ENCODE data around the gene TLK2. TPM values are rescaled to one million over a fixed set of nuclear protein-coding genes. Genes with fewer than 3 reads are reported as not detected.

TLK2 gene
- total RNA-seq, 4 donors from 2014 or later, result 25.4 to 47.8 (median 26.5) TPM

DNA sequence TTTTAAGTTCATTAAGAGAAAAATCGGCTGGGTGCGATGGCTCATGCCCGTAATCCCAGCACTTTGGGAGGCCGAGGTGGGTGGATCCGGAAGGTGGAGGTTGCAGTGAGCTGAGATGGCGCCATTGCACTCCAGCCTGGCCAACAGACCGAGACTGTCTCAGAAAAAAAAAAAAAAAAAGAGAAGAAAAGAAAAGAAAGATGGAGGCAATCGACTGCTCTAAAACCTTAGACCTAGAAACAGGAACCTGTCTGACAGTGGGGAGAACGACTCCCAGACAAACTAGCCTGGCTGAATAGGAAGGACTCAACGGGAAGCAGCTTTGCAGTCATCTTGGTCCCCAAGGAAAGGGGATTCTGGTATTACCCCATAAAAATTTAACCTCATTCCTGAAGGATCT lies 162.5 kb downstream of the TLK2 start:
- H3K36me3 ChIP-seq, result no peaks in the 10 kb centered on the region
- H3K27me3 ChIP-seq, result no peaks in the 10 kb centered on the region
- no peak for TF ChIP-seq POLR2AphosphoS5 (IDR thresholded peaks at IDR 0.05)
- no peak for TF ChIP-seq EP300 (IDR thresholded peaks at IDR 0.05)
- TF ChIP-seq, protein P1, sequence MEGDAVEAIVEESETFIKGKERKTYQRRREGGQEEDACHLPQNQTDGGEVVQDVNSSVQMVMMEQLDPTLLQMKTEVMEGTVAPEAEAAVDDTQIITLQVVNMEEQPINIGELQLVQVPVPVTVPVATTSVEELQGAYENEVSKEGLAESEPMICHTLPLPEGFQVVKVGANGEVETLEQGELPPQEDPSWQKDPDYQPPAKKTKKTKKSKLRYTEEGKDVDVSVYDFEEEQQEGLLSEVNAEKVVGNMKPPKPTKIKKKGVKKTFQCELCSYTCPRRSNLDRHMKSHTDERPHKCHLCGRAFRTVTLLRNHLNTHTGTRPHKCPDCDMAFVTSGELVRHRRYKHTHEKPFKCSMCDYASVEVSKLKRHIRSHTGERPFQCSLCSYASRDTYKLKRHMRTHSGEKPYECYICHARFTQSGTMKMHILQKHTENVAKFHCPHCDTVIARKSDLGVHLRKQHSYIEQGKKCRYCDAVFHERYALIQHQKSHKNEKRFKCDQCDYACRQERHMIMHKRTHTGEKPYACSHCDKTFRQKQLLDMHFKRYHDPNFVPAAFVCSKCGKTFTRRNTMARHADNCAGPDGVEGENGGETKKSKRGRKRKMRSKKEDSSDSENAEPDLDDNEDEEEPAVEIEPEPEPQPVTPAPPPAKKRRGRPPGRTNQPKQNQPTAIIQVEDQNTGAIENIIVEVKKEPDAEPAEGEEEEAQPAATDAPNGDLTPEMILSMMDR (IDR thresholded peaks at IDR 0.05), result no peak
- H3K4me1 ChIP-seq, result no peaks in the 10 kb centered on the region
- H3K4me3 ChIP-seq, result no peak overlapping the region
- no peaks in the 10 kb centered on the region for H3K9me3 ChIP-seq
- DNase-seq (ENCODE audit: low spot score in 2 of 2), result no peak
- H3K27ac ChIP-seq, result no peak overlapping the region
- 85% methylated on average over 10 of the region's 10 CpGs for WGBS

DNA sequence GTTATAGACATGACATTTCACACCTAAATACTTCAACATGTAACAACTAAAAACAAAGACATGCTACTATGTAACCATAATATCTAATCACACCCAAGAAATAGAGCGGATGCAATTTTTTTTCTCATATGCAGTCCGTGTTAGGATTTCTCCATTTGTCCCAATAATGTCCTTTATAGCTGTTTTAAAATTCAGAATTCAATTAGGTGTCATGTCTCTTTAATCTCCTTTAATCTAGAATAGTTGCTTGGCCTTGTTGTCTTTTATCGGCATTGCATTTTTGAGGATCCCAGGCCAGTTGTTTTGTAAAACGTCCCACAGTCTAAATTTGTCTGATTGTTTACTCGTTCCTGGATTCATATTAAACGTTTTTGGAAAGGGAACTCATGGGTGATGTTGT lies 163.3 kb downstream of the TLK2 start:
- TF ChIP-seq EP300 (IDR thresholded peaks at IDR 0.05), result no peak
- TF ChIP-seq, protein P1 (IDR thresholded peaks at IDR 0.05), result no peak
- TF ChIP-seq POLR2A (IDR thresholded peaks at IDR 0.05), result no peak
- no peak for TF ChIP-seq POLR2AphosphoS5 (IDR thresholded peaks at IDR 0.05)
- Histone ChIP-seq H3K4me3 (no peak overlapping the region), H3K27me3 (no peaks in the 10 kb centered on the region), H3K27ac (no peak overlapping the region), H3K4me1 (no peaks in the 10 kb centered on the region), H3K36me3 (no peaks in the 10 kb centered on the region), H3K9me3 (no peaks in the 10 kb centered on the region)
- 62% methylated on average over 6 of the region's 6 CpGs for WGBS
- no peak for DNase-seq (ENCODE audit: low spot score in 2 of 2)

DNA sequence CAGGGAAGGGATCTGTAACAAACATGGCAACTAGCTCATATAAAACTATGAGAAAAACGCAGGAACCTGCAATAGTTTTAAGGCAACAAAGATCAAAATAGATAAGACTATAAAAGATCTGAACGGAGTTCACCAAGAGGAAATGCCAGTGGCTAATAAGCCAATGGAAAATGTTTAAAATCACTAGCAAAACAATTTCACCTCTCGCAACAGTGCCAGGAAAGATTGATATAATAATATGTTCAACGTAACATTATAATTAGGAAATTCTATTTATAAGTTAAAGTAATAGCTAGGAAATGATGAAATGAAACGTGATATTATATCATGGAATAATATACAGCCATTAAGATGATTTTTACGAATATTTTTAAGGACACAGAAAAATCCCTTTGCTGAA lies 164.9 kb downstream of the TLK2 start:
- Histone ChIP-seq H3K4me3 (no peak overlapping the region), H3K9me3 (no peaks in the 10 kb centered on the region), H3K27me3 (no peaks in the 10 kb centered on the region), H3K4me1 (peaks cover 5% of the 10 kb centered on the region), H3K36me3 (no peaks in the 10 kb centered on the region), H3K27ac (no peak overlapping the region)
- no peak for DNase-seq (ENCODE audit: low spot score in 2 of 2)
- WGBS, result 66% methylated on average over 6 of the region's 6 CpGs
- TF ChIP-seq POLR2A (IDR thresholded peaks at IDR 0.05) (no peak), EP300 (IDR thresholded peaks at IDR 0.05) (no peak), POLR2AphosphoS5 (IDR thresholded peaks at IDR 0.05) (no peak)
- TF ChIP-seq, protein P1 (IDR thresholded peaks at IDR 0.05), result no peak

DNA sequence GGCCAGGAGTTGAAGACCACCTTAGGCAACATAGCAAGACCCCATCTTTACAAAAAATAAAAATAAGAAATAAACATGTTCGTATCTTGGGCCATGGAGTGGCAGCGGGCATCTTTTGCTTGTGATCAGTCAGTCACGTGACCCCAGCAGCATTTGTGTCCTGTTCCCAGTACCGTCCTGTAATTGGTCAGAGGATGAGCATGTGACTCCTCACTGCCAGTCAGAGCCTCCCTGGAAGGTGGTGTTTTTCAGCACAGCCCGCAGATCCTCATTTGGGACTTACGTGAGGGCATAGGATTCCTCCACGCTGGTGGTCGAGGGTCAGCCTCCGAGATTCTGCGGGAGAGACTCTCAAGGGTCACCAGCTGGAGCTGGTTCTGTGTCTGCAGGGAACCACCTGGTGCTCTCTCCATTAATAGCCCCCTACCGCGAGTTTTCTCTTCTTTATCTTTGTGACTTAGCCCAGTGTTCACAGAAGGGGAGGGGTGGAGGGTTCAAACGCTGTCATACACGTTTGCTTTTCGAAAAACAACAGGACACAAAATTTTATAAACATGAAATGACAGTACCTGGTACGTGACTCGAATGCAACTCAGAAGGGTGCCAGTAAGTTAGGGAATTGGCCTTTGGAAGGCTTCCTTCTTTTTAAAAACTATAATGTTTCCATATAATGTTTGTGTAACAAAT lies 166.0 kb downstream of the TLK2 start:
- no peak for DNase-seq (ENCODE audit: low spot score in 2 of 2)
- H3K36me3 ChIP-seq, result no peaks in the 10 kb centered on the region
- TF ChIP-seq, protein P1 (IDR thresholded peaks at IDR 0.05), result no peak
- TF ChIP-seq POLR2AphosphoS5 (IDR thresholded peaks at IDR 0.05) (no peak), POLR2A (IDR thresholded peaks at IDR 0.05) (no peak), EP300 (IDR thresholded peaks at IDR 0.05) (no peak)
- H3K27ac ChIP-seq, result no peak overlapping the region
- H3K27me3 ChIP-seq, result no peaks in the 10 kb centered on the region
- H3K4me1 ChIP-seq, result peaks cover 12% of the 10 kb centered on the region
- WGBS, result 79% methylated on average over 17 of the region's 17 CpGs
- H3K9me3 ChIP-seq, result no peaks in the 10 kb centered on the region
- H3K4me3 ChIP-seq, result no peak overlapping the region

DNA sequence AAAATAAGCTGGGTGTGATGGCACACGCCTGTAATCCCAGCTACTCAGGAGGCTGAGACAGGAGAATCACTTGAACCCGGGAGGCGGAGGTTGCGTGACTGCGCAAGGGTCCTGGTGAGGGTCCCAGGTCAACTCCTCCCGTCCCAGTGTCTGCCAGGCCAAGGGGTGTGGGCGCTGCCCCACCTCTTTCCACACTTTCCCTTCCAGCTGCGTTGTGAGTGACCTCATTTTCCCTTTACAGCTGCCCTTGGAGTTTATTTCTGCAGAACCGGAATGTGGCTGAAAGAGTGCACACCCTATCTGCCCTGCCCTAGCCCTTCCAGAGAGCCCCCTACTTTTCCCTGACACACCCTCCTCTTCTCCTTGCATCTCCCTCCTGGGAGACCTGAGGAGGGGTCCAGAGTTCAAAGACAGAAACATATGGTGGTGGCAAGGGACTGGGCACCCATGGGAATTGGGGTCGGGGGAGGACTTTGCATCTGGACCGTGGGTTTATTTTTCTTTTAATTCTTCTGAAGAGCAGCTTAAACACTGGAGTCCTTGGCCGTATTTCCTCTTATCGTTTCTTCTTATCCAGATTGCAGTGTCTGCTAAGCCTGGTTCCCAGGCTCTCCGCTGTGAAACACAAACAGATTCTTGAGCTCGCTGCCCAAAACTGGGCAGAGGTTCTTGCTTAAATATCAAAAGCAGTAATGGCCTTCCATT lies 169.8 kb downstream of the TLK2 start:
- no peaks in the 10 kb centered on the region for H3K9me3 ChIP-seq

More for the DNA sequence above, 169.8 kb downstream of the TLK2 start:
- peaks cover 28% of the 10 kb centered on the region for H3K4me1 ChIP-seq
- no peak for DNase-seq (ENCODE audit: low spot score in 2 of 2)
- TF ChIP-seq EP300 (IDR thresholded peaks at IDR 0.05) (no peak), POLR2AphosphoS5 (IDR thresholded peaks at IDR 0.05) (no peak), POLR2A (IDR thresholded peaks at IDR 0.05) (no peak)
- TF ChIP-seq, protein P1 (IDR thresholded peaks at IDR 0.05), result no peak
- H3K27ac ChIP-seq, result peak overlapping the region; percentile 17
- WGBS, result 40% methylated on average over 15 of the region's 15 CpGs
- no peaks in the 10 kb centered on the region for H3K27me3 ChIP-seq
- H3K36me3 ChIP-seq, result no peaks in the 10 kb centered on the region
- H3K4me3 ChIP-seq, result no peak overlapping the region

Measured in suprapubic skin (tissue), 4 donors.